ENCODE measurements around the gene PRKCE. TPM values are rescaled to one million over a fixed set of nuclear protein-coding genes. Genes with fewer than 3 reads are reported as not detected.

The PRKCE gene
- total and polyA plus RNA-seq, 2 experiments from 2014 or later, result 9.6 to 11.9 TPM

DNA sequence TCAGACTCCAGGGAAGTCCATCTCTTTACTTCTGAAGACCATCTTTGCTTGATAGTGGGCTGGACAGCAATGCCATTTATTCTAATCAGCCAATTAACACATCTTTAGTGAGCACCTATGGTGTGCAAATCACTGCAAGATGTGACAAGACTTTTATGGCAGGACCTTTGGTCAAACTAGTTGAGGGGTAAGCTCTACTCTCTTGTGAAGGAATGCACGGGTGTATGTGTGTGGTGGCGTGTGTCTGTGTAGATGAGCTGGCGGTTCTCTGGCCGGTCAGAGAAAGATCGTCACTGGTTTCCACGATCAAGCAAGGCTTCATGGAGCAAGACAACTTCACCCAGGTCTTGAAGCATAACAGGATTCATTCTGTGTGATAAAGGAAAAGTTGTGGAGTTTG, 364.6 kb downstream of the PRKCE start:
- H3K9me3 ChIP-seq (ENCODE audit: low read depth), result no peaks in the 10 kb centered on the region
- no peak overlapping the region for H2AFZ ChIP-seq
- no peak overlapping the region for H3K27ac ChIP-seq
- no peaks in the 10 kb centered on the region for H3K79me2 ChIP-seq
- no peaks in the 10 kb centered on the region for H3K27me3 ChIP-seq
- no peak overlapping the region for H3K4me3 ChIP-seq
- H3K4me2 ChIP-seq, result no peak overlapping the region
- no peaks in the 10 kb centered on the region for H4K20me1 ChIP-seq (ENCODE audit: insufficient read depth, poor library complexity, severe bottlenecking)
- no peak for DNase-seq (ENCODE audit: low spot score)
- TF ChIP-seq, protein P1, sequence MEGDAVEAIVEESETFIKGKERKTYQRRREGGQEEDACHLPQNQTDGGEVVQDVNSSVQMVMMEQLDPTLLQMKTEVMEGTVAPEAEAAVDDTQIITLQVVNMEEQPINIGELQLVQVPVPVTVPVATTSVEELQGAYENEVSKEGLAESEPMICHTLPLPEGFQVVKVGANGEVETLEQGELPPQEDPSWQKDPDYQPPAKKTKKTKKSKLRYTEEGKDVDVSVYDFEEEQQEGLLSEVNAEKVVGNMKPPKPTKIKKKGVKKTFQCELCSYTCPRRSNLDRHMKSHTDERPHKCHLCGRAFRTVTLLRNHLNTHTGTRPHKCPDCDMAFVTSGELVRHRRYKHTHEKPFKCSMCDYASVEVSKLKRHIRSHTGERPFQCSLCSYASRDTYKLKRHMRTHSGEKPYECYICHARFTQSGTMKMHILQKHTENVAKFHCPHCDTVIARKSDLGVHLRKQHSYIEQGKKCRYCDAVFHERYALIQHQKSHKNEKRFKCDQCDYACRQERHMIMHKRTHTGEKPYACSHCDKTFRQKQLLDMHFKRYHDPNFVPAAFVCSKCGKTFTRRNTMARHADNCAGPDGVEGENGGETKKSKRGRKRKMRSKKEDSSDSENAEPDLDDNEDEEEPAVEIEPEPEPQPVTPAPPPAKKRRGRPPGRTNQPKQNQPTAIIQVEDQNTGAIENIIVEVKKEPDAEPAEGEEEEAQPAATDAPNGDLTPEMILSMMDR (IDR thresholded peaks at IDR 0.05; ENCODE audit: poor library complexity), result no peak
- TF ChIP-seq EZH2phosphoT487 (IDR thresholded peaks at IDR 0.05; ENCODE audit: low read depth, severe bottlenecking, unreplicated experiment) (no peak), EZH2 (IDR thresholded peaks at IDR 0.05; ENCODE audit: borderline replicate concordance) (no peak)
- H3K4me1 ChIP-seq (ENCODE audit: insufficient read depth), result no peaks in the 10 kb centered on the region
- no peaks in the 10 kb centered on the region for H3K36me3 ChIP-seq (replicated peaks; ENCODE audit: insufficient read depth, low read depth)
- no peaks in the 10 kb centered on the region for H3K9me2 ChIP-seq (replicated peaks; ENCODE audit: insufficient read depth)
- WGBS (ENCODE audit: low lambda C conversion rate, missing lambda C conversion rate), result 95% methylated on average over 6 of the region's 6 CpGs

DNA sequence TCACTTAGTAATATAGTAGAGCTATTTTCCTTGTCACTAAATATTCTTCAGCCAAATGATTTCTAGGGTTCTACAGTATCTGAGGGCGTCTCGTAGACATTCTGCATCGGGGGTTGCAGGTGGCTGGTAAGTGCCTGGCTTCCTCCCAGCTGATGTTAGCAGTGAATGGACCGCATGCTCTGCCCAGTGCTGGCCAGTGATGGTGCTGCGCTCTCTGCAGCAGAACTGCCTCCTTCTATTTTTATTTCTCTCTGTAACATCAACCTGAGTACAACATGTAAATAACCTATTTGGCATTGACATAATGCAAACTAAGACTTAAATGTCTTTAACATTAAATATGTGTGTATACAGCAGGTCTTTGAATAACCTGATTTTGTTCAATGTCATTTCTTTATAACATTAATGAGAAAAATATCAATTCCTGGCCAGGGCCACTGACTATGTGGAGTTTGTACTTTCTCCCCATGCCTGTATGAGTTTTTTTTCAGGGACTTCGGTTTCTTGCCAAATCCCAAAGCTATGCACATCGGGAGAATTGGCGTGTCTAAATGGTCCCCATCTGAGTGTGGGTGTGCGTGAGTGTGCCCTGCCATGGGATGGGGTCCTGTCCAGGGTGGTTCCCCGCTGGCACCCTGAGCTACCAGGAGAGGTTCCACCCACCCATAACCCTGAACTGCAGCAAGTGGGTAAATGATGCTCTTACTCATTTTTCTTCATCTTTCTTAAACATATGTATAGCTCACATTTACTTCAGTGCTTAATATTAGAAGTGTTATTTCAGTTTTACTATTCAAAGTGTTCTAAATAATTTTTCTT, 367.5 kb downstream of the PRKCE start:
- H3K79me2 ChIP-seq, result no peaks in the 10 kb centered on the region
- no peak overlapping the region for H2AFZ ChIP-seq

DNA sequence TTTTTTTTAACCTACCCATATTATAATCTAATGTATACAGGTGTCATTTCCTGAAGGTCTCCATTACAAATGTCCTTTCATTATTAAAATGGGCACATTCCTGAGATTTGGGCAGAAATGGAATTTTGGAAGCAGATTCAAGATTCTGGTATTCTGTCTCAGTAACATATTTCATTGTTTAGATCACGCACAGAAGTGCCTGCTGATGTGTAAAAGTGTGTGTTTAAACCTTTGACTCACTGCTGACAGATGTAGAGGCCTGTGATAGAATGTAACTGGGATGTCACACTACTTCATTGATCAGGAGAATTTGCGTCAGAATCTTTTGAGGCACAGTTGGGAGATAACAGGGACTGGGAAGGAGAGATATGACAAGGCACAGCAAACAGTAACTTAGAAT, 368.9 kb downstream of the PRKCE start:
- Histone ChIP-seq H2AFZ (no peak overlapping the region), H3K27ac (no peak overlapping the region), H3K79me2 (no peaks in the 10 kb centered on the region), H3K4me1 (ENCODE audit: insufficient read depth) (no peaks in the 10 kb centered on the region), H3K27me3 (no peaks in the 10 kb centered on the region), H3K9me2 (replicated peaks; ENCODE audit: insufficient read depth) (no peaks in the 10 kb centered on the region), H3K36me3 (replicated peaks; ENCODE audit: insufficient read depth, low read depth) (no peaks in the 10 kb centered on the region), H3K4me2 (no peak overlapping the region), H3K4me3 (no peak overlapping the region), H4K20me1 (ENCODE audit: insufficient read depth, poor library complexity, severe bottlenecking) (no peaks in the 10 kb centered on the region), H3K9me3 (ENCODE audit: low read depth) (no peaks in the 10 kb centered on the region)
- 95% methylated on average over 2 of the region's 2 CpGs for WGBS (ENCODE audit: low lambda C conversion rate, missing lambda C conversion rate)
- no peak for DNase-seq (ENCODE audit: low spot score)
- TF ChIP-seq EZH2phosphoT487 (IDR thresholded peaks at IDR 0.05; ENCODE audit: low read depth, severe bottlenecking, unreplicated experiment) (no peak), EZH2 (IDR thresholded peaks at IDR 0.05; ENCODE audit: borderline replicate concordance) (no peak)
- TF ChIP-seq, protein P1 (IDR thresholded peaks at IDR 0.05; ENCODE audit: poor library complexity), result no peak

More for the DNA sequence above, 367.5 kb downstream of the PRKCE start:
- WGBS (ENCODE audit: low lambda C conversion rate, missing lambda C conversion rate), result 97% methylated on average over 10 of the region's 10 CpGs
- no peak for DNase-seq (ENCODE audit: low spot score)
- Histone ChIP-seq H3K4me2 (no peak overlapping the region), H4K20me1 (ENCODE audit: insufficient read depth, poor library complexity, severe bottlenecking) (no peaks in the 10 kb centered on the region), H3K27me3 (no peaks in the 10 kb centered on the region), H3K36me3 (replicated peaks; ENCODE audit: insufficient read depth, low read depth) (no peaks in the 10 kb centered on the region), H3K4me3 (no peak overlapping the region), H3K9me3 (ENCODE audit: low read depth) (no peaks in the 10 kb centered on the region), H3K9me2 (replicated peaks; ENCODE audit: insufficient read depth) (no peaks in the 10 kb centered on the region), H3K27ac (no peak overlapping the region), H3K4me1 (ENCODE audit: insufficient read depth) (no peaks in the 10 kb centered on the region)
- TF ChIP-seq EZH2phosphoT487 (IDR thresholded peaks at IDR 0.05; ENCODE audit: low read depth, severe bottlenecking, unreplicated experiment) (no peak), EZH2 (IDR thresholded peaks at IDR 0.05; ENCODE audit: borderline replicate concordance) (no peak)
- TF ChIP-seq, protein P1 (IDR thresholded peaks at IDR 0.05; ENCODE audit: poor library complexity), result no peak
